Cardiac fibroblast (primary cell): ENCODE data around the gene COL5A1.

ENCODE experiments used
- DNase-seq, 2 donors: peaks; one replicate each; pipeline versions ENCODE4 v3.0.0 to v3.0.0-alpha.2; 2010; ENCODE audit warnings: low read depth in 2 of 2
- H3K4me3 ChIP-seq, 2 donors: replicated peaks in 1 of 2; 1 replicate in 1 of 2; 2 replicates in 1 of 2; pipeline ENCODE4 v1.5.1; 2011; ENCODE audit warnings: low read depth in 2 of 2, low read length in 2 of 2, mild to moderate bottlenecking in 2 of 2, moderate library complexity in 1 of 2
- TF ChIP-seq, protein P1 (sequence below): IDR thresholded peaks from one replicate; pipeline ENCODE4 v1.5.1; 2011; ENCODE audit warnings: low read depth, mild to moderate bottlenecking, low read length, inconsistent platforms

COL5A1 gene

DNA sequence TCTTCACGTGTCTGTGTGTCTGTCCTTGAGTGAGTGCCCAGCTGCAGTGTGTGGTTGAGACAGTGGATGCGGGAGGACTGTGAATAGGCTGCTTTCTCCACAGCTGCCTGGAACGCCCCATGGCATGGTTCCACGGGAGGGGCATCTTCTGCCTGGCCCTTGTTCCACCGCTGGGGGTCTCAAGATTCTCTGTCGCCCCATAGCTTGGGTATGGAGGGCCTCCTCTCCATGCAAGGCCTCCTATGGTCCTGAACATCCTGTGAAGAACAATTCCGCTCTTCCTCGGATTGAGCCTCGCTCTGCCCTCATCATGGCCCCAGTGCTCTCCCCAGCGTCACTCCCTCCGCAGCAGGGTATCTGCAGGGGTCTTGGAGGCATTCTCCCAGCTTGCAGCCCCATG lies 36.1 kb downstream of the COL5A1 start:
- TF ChIP-seq, protein P1, sequence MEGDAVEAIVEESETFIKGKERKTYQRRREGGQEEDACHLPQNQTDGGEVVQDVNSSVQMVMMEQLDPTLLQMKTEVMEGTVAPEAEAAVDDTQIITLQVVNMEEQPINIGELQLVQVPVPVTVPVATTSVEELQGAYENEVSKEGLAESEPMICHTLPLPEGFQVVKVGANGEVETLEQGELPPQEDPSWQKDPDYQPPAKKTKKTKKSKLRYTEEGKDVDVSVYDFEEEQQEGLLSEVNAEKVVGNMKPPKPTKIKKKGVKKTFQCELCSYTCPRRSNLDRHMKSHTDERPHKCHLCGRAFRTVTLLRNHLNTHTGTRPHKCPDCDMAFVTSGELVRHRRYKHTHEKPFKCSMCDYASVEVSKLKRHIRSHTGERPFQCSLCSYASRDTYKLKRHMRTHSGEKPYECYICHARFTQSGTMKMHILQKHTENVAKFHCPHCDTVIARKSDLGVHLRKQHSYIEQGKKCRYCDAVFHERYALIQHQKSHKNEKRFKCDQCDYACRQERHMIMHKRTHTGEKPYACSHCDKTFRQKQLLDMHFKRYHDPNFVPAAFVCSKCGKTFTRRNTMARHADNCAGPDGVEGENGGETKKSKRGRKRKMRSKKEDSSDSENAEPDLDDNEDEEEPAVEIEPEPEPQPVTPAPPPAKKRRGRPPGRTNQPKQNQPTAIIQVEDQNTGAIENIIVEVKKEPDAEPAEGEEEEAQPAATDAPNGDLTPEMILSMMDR, result no peak
- DNase-seq, result no peak

DNA sequence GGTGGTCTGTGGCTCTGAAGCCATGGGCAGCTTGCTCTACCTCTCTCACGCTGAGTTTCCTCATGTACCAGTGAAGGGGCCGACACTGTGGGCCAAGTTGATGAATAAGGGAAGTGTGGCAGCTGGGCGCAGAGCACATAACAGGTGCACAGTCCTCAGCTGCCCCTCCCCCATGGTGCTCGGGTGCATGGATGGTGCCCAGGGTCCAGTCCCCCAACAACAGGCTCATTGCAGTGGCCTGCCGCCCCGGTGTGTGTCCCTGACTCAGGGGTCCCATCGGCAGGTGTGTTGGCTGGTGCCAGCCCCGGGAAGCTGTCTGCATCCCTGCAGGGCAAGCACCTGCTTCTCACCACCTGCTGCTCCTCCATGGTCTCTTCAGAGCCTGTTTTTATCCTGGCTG lies 36.6 kb downstream of the COL5A1 start:
- no peak for DNase-seq
- no peak overlapping the region for H3K4me3 ChIP-seq
- TF ChIP-seq, protein P1, result no peak

More for the DNA sequence above, 36.1 kb downstream of the COL5A1 start:
- H3K4me3 ChIP-seq, result no peak overlapping the region

DNA sequence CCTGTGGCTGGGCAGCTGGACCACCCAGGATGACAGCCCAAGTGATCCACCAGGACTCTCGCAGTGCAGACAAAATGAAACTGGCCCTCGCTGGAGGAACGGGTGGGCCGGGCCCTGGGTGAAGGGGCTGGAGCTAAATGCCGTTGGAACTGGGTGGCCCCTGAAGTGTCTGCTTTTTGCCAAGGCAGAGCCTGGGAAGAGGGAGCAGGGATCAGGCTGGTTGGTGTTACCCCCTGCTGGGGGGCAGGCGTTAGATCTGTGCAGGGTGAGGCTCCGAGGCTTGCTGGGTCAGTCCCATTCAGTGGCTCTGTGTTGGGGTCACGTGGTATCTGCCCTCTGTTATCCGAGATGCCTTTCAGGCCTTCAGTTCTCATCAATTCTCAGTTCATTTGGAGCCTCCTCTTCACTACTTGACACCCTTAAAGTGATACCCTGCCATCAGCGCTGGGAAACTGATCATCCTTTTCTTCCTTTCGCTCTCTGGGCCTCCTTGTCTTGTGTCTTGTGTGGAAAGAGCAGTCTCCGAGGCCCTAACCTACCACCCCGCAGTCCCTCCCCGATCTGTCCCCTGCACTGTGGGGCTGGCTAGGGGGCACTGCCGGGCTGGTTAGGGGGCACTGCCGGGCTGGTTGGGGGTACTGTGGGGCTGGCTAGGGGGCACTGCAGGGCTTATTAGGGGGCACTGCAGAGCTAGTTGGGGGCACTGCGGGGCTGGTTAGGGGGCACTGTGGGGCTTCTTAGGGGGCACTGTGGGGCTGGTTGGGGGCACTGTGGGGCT lies 37.3 kb downstream of the COL5A1 start:
- TF ChIP-seq, protein P1, result no peak
- no peak for DNase-seq
- H3K4me3 ChIP-seq, result no peak overlapping the region

DNA sequence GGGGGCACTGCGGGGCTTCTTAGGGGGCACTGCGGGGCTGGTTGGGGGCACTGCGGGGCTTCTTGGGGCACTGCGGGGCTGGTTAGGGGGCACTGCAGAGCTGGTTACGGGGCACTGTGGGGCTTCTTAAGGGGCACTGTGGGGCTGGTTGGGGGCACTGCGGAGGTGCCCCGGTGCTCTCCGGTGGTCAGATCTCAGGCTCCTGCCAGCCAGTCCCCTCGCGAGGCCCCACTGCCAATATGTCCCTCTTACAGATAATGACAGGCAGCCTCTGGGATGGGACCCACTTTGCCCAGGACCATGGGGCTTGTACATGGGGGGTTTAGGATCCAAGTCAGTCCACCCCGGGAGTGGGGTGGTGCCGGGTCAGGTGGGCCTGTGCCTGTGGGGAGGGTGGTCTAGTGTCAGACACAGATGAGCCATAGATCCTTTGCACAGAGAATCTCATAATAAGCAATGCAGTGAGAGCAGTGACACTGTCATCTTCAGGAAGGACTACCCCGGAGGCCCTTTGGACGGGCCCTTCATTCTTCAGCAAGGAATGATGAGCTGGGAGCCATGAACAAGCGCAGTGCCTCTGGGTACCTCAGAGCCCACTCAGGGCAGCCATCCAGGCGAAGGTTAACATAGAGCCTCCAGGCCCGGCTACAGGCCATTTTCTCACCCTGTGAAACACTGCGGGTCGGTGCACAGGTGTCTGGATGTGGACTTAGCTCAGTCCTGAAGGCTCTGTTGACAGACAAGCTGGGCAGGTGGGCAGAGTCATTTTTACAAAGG lies 38.2 kb downstream of the COL5A1 start:
- DNase-seq, result no peak
- no peak overlapping the region for H3K4me3 ChIP-seq
- TF ChIP-seq, protein P1, result no peak

DNA sequence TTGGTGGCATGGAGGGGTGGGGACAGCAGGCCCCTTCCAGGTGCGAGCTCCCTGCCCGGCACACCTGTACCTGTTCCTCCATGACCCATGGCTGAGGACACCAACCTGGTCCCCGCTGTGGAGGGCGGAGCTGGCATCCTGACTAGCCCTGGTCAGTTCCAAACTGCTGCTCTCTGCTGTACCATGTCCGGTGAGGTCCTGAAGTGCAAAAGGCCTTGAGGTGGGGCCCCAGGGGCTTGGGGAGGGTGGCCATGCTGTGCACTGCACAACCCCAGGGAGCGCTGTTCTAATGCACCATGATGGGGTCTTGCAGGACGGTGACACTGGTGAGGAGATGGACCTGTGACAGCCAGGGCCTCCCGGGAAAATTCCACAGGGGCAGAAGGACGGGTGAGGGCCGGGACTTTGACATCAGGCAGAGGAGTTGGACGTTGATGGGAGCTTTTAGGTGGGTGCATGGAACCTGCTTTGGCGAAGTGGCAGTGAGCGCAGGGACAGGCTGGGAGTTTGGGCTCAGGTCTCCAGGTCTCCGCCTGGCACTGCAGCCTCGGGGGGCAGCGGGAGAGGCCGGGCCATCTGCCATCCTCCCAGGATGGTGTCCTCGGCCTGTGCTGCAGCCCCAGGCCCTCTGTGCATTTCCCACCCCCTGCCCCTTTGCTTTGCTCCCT lies 38.9 kb downstream of the COL5A1 start:
- DNase-seq, result no peak
- TF ChIP-seq, protein P1, result no peak
- H3K4me3 ChIP-seq, result no peak overlapping the region

DNA sequence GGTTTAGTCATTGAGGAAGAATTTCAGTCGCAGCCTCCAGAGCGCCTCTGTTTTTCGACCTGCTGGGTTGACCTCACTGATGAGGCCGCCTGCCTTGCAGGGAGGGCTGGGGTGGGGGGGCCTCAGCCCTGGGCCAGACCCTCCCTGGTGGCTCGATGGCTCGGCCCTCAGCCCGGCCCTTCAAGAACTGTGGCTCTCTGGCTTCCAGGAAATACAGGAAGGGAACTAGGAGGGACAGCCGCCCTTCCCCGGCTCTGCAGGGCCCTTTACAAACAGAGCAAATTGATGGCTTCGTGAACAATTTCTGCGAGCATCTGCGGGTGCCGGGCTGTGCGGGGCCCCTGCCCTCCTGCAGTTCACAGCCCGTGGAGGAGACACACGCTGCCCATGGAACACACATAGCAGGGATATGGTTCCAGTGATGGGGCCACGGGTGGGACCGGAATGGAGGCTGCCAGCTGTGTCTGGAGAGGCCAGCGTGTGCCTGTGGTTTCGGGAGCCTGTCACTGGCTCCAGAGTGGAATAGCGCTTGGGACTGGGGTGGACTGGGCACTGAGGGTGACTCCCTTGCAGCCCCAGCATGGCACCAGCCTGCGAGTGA lies 39.6 kb downstream of the COL5A1 start:
- TF ChIP-seq, protein P1, result no peak
- DNase-seq, result no peak
- H3K4me3 ChIP-seq, result no peak overlapping the region
